Fibroblast of peridontal ligament (primary cell): ENCODE data around the gene DDAH1.
A peak's percentile ranks its signal among the peaks of the same experiment; 100 is the strongest.

Experiments used
- DNase-seq: peaks from one replicate; pipeline ENCODE4 v3.0.0-alpha.2; 2010; ENCODE audit errors: extremely low read depth

The DDAH1 gene

DNA sequence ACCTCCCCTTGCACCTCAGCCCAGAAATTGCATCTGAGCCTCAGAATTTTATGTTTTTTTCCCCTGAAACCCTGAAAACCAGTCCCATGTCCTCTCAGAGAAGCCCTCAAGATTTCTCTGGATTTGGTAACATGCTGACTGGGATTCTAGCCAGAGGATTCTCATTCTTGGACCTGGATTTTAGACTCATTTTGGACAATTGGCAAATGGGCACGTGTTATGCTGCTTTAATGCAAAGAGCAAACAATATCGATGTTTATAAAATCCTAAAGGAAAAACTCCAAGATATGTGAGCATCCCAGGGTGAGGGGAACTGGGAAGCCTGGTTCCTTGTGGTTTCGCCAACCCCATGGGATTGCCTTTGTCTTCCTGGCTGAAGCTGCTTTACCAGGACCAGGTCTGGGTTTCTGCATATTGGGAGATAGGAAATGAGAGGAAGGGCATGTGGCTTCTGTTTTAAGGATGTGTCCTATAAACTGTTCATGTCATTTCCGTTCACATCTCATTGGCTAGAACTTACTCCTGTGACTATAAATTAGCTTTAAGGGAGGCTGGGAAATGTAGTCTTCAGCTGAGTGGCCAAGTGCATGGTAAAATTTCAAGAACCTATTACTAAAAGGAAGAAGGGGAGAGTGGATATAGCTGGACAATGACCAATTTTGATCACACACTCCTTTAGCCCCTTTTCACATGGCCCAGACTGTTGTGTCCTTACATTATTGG is 161.4 kb downstream of the DDAH1 start:
- DNase-seq: peak; percentile 47

DNA sequence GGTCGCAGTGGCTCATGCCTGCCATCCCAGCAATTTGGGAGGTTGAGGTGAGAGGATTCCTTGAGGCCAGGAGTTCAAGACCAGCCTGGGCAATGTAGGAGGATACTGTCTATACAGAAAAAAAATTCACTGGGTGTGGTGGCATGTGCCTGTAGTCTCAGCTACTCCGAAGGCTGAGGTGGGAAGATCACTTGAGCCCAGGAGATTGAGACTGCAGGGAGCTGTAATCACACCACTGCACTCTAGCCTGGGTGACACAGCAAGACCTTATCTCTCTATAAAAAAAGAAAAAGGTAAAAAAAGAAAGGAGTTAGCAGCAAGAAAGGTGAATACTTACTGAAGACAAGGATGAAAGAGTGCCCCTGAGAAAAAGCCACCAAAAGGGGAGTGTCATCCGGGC is 164.8 kb downstream of the DDAH1 start:
- no peak for DNase-seq

DNA sequence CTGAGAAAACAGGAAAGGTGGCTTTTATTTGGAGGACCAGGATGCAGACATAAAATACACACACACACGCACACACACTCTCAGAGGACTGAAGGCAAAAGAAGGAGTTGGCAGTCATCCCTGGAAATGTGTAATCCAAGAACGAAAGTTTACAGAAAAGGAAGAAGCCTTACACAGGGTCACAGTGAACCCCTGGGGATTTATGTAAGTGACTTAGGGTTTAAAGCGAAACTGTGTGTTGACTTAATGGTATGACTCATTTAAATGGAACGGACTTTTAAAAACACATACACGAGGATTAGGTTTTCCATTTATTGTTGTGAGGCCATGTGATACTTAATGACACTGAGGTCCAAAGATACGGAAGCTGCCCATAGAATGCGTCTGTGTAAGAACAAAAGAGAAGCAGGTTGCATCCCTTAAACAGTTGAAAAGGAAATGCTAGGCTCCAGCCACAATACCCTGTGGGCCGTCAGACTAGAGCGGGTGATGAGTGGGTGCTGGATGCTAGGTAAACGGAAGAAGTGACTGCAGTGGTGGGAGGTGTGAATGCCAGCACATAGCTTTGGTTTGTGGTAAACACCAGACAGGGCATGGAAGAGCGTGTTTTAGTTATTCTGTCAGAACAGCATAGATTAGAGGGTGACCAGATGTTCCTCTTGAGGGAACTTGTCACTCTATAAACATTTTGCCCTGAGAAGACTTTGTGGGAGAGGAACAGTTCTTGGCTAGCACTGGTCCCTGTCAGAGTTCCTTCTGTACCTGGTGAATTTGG is 166.9 kb downstream of the DDAH1 start:
- DNase-seq: peak; percentile 98

DNA sequence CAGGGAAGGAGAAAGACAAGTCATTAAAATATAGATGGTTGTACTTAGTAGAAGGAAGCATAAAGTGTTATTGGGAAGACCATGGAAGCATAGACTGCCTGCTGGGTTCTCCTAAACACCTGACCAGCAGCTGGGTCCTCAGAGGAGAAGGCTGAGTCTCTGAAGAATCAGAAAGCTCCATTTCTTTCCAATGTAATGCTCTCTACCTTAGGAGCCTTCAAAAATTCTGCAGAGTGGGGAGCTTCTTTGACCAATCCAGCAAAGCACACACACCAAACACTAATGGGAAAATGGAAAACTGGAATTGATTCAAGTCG is 167.5 kb downstream of the DDAH1 start:
- no peak for DNase-seq

DNA sequence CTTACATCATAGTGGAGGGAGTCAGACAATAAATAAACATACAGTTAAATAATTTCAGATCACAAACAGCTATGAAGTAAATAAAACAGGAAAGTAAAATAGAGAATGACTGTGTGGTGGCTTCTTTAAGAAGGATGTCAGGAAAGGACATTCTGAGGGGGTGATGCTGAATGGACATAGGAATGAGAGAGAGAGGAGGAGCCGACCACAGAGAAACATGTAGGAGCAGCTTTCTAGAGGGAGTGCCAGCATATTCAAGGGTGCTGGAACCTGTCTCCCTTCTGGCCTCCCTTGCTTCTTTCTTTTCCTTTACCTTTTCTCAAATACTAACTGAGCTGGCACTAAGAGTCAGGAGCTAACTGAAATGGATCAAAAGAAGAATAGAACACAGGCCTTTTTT is 168.0 kb downstream of the DDAH1 start:
- DNase-seq: no peak

DNA sequence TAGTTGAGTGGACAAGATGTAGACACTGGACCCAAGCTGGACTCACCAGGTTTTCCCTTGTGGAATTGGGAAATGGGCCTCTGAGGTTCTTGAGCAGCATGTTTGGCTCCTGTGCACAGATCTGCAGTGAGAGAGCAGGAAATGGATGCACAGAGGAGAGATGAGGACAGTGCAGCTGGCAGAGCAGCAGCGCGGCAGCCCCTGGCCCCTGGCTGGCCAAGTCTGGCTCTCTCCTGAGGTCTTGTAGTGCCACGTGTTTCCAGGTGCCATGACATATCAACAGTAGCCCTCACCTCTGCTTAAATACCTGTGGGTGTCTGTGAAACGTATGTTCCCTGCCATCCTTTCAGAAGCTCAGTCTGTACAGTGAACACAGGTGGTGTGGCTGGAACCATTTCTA is 169.3 kb downstream of the DDAH1 start:
- no peak for DNase-seq

DNA sequence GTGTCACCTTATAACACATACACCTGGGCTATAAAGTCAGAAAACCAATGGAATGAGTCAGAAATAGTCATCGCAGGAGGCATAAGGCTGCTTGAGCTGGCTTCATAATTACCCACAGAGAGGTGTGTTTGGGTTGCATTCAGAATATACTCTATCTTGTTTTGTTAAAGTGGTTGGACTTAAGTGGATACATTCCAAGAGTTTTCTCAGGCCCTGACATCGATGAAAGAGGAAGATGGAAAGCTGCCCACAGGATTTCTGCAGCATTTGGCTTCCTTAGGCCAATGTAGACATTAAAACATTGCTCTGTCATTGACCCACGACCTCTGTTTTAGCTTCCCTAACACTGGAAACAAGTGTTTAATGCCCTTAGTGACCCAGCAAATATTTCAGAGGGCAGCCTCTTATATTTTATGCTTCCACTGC is 169.9 kb downstream of the DDAH1 start:
- DNase-seq: peak; percentile 65

DNA sequence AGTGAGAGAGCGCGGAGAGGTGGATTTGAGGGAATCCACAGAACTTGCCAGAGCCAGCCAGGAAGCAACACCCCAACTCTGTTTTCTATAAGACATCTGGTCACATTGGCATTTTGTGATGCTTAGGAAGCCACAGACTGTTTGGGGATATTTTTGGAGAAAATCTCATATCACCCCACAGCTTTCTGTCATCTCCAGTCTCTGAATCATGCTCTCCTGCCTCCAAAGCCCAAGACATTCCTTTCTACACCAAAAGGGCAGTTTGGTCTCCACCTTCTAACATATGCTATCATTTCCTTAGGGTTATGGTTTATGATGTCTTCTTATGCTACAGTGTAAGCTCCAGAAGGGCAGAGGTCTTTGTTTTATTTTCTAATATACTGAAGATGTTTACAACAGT is 174.1 kb downstream of the DDAH1 start:
- no peak for DNase-seq

DNA sequence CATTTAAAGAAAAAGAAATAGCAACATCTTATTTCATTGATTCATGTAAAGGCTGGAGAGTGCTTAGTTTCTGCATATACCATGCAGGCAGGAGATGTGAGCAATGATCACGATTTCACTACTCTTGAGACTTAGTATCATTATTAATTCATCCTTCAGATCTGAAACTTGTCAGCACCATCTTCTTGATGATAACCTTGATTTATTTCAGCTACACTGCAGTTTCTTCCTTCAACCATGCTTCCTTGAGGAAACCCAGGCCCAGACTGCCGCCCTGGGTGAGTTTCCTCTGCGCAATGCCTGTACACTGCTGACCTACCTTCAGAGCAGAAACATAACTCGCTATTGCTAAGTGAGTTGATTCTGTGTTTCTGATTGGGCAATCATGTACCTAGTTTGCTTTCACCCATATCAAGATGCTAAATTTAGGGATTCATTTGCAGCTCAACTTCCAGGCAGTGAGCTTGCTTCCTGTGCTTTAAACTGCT is 175.1 kb downstream of the DDAH1 start:
- no peak for DNase-seq

DNA sequence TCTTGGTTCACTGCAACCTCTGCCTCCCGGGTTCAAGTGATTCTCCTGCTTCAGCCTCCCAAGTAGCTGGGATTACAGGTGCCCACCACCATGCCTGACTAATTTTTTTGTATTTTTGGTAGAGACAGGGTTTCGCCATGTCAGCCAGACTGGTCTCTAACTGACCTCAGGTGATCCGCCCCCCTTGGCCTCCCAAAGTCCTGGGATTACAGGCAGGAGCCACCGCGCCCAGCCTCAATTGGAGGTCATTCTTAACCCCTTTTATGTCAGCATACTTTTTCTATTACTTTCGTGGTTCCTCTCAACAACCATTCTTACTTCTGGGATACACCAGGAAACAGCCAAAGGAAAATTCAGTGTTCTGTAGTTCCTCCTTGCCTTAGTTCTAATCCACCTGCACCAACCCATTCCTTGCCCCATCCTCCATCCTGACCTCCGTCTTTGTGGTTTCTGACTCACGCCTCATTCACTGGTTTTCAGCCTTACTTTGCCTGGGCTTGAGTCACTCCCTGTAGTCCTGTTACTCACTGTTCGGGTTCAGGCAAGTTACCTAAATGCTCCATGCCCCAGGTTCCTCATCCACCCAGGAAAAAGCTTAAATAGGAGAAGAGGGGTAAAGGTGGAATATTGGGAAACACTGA is 175.6 kb downstream of the DDAH1 start:
- peak; percentile 83 for DNase-seq

DNA sequence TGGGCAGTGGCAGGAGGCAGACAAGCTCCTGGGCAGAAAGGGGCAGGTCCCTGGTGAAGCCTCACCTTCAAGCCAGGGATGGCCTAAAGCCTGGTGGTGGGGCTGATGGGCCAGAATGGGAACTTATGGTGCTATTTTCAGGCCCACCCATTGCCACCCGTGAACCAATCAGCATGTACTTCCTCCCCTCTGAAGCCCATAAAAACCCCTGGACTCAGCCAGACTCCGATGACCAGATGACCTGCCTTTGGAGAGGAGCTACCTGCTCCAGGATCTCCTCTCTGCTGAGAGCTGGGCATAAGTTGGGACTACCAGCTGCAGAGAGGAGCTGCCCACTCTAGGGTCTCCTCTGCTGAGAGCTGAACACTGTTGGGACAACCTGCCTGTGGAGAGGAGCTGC is 180.8 kb downstream of the DDAH1 start:
- no peak for DNase-seq

DNA sequence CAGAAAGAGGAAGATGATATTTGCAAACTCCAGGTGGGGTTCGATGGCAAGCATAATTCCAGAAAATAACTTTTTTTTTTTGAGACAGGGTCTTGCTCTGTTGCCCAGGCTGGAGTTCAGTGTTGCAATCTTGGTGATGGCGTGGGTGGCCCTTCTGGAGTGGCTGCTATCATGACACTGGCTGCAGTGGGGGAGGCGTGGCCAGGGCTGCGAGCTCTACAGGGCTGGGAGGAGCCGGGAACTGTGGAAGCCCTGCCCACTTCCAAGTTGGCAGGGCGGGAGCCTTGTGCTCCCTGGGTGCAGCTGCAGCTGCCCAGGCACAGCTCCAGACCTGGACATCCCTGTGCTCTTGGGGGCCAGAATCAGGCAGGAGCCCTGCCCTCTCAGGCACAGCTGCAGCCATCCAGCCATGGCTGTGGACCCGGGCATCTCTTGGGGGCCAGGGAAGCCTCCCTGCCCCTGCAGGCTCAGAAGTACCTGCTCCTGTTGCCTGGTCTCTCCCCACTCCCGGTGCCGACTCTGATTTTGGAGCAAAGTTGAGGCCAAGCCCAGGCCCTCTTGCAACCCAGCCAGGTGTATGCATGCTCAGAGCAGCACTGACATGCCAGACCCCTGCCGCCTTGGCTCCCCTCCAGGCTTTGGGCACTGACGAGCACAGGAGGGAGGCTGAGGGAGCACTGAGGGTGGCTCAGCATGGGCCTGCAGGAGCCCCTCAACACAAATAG is 181.3 kb downstream of the DDAH1 start:
- no peak for DNase-seq

DNA sequence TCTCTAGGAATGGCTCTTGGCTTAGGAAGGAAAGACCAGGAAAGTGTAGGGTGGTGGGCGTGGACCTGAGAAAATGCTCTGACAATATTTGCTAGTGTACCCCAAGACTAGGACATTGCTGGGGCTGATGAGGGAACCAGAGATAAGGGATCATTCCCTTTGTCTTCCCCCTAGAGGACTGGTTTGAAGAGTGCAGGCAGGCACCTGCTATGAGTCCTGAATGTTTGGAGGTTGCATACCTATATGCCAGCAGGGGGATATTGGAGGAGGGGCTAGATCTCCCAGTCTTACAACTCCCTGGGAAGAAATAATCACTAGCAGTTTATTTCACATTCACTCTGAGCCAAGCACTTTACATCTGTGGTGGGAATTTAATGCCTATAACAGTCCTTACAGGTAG is 182.5 kb downstream of the DDAH1 start:
- no peak for DNase-seq

DNA sequence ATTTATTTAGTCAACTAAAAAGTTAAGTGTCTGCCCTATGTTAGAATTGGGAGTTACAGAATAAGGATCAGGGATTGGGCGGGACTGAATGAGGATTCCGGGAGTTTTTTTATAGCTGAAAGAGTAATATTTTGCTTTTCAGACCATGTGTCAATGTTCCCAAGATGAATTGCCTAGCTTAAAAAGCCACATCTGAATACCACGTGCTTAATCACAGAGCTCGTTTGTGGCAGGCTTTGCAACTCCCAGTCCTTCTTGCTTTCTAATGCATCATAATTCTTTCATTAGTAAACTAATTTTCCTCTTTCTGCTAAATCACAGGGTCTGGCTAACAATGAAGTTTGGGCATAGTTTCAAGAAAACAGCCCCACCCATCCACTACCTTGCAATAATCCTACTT is 184.3 kb downstream of the DDAH1 start:
- no peak for DNase-seq

DNA sequence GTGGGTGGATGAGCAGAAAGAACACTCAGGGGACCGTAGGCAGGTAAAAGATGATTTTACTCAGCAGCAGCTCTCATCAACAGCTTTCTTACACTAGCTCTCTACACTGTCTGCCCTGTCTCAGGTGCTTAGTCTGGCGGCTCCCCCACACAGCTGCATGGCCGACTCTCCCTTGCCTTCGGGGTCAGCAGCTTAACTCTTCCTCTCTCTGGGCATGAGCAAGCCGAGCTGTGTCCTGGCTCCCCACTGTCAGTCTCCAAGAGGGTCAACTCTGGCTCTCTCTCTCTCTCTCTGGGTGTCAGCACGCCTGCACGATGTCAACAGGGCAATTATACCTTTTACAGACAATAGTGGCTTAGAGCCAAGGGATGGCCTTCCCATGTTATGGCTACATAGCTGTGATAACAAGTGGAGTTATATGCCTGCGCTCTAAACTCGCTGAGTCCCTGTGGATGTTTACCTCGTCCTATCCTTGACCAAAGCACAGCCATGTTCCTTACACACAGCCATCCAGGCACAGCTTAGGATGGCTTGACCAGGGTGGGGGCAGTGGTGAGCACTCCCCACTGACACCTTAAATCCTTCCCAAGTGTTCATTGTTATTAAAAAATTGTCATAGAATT is 185.4 kb downstream of the DDAH1 start:
- no peak for DNase-seq

DNA sequence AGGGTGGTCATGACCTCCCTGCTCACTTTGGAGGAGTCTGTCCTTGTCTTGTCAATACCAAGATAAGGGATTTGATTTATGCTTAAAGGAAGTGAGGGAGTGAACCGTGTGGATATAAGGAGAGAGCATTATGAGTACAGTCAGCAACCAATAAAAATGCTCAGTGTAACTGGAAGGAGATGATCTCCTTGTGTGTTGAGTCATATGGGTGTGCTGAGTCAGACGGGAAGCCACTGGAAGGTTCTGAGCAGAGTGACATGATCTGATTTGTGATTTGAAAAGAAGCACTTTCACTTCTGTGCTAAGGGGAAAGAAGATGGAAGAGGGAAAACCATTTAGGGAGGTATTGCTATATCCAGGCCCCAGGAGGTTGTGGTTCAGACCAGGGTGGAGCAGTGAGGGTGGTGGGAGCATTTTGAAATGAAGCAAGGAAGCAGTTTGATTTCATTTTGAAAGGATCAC is 186.1 kb downstream of the DDAH1 start:
- DNase-seq: peak; percentile 96

DNA sequence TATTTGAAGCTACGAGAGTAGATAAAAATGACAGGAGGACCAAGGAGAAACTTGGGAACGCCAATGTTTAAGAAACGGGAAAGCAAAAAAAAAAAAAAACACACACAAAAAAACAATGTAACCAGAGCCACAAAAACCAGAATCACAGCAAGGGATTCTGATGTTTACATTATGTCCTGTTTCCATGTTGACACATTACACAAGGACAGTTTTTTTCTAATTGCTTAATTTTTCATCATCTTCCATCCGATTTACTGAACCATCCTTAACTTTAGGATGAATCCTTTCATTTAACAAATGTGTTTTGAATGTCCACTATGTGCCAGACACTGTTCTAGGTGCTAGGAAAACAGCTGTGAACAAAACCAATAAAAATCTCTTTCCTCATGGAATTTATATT is 187.2 kb downstream of the DDAH1 start:
- no peak for DNase-seq

DNA sequence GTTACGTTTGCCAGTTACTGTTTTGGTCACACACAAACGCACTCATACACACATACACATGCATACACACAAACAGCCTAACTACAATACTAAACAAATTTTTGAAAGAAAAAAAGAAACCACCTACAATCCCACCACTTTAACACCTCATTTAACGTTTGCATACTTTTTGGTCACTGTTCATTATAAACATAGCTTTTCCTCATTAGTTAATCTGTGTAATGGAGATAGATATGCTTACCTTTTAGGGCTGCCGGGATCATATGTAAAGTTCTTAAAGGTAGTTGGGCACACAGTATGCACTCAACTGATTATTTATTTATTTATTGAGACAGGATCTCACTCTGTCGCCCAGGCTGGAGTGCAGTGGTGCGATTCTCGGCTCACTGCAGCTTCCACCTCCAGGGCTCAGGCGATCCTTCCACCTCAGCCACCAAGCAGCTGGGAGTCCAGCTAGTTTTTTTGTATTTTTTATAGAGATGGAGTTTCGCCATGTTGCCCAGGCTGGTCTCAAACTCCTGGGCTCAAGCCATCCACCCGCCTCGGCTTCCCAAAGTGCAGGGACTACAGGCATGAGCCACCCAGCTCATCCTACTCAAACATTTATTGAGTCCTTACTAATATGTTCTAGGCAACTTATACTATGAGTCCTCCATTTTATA is 187.8 kb downstream of the DDAH1 start:
- DNase-seq: no peak

DNA sequence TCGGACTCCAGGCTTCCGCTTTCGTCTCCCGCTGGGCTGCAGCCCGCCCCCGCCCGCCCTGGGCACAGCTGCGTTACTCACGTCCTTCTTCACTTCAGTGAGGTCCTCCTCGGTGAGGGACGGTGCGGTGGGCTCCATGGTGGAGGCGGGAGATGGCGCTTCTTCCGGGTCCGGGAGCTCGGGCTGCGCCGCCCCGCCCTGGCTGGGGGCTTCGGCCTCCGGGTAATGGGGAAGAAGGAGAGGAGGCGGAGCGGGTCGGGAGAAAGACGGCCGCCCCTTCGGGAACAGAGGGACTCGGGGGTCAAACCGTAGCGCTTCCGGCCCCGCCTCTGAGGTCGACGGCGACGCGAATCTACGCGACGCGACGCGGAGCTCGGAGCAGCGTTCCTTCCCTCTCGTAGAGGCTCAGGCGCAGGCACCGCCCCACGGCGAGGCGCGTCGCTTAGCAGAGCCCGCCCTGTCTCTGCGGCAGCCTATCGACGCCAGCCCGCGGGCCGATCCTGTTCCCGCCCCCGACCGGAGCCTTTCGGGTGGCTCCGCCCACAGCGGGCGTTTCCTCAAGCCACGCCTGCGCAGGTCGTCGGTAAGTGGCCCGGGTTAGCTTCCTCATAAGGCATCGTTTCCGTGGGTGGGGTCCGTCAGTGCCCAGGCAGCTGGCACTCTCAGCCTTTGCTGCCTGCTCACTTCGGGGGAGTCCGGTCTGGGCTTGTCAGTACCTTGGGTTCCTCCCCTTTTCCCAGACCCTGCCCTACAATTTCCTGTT is 188.6 kb downstream of the DDAH1 start, which contains the start of gene BCL10:
Gene BCL10, minus strand, starts transcription at position 418 of the 763 bp plus-strand sequence. Its CDS starts 280 bp downstream, at position 138.
- DNase-seq: peak; percentile 95

DNA sequence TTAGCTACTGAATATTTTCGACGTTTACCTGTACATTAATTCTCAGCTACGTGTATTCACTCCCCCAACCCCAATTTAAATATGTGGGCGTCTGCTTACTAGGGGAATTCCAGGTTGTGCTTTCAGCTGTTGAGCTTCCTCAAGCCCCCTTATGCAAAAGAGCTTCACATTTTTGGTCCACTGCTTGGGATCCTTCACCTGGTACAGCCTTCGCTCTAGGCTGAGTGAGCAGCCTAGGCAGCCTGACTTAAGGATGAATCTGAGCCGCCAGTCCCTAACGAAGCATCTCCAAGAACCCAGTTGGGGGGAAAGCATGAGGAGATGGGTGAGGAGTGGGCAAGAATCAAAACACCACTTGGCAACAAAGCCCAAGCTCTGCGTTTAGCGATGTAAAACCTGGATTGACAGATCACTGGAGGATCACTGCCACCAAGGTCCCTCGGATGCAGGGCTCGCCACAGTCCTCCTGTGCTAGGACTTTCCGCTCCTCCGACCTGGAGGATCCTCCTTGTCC is 189.2 kb downstream of the DDAH1 start:
- no peak for DNase-seq
